Caco-2 (cell line): Measurements from ENCODE around the gene HES7. TPM values are rescaled to one million over a fixed set of nuclear protein-coding genes. Genes with fewer than 3 reads are reported as not detected.

ENCODE experiments used
- BruUV-seq: library from RNA; stranded (reverse); fragments of 400-500 nt; replicated peaks from 2 replicates; lab custom pipeline; 2021; lab: Mats Ljungman, UMichigan
- CTCF ChIA-PET: fragments of 300-600 bp; sonication (Branson Sonifier 250); formaldehyde crosslinking; loops from one replicate; lab custom pipeline; 2022; ENCODE audit warnings: antibody characterized with exemption; lab: Charles Lee
- POLR2A ChIA-PET: fragments of 300-600 bp; sonication (Branson Sonifier 250); formaldehyde crosslinking; loops from one replicate; lab custom pipeline; 2022; ENCODE audit warnings: antibody characterized with exemption; lab: Charles Lee
- DNase-seq, 2 experiments: peaks; one replicate each; pipeline versions ENCODE4 v3.0.0 to v3.0.0-alpha.2; 2020 to 2022
- H3K27me3 ChIP-seq: replicated peaks from 2 replicates; pipeline ENCODE4 v1.6.0; 2011; ENCODE audit warnings: low read length; ENCODE audit not compliant: control insufficient read depth, insufficient read depth
- H3K36me3 ChIP-seq: 2 replicates; pipeline ENCODE4 v1.5.1; 2011; ENCODE audit warnings: low read length; ENCODE audit not compliant: control insufficient read depth, insufficient read depth
- H3K4me1 ChIP-seq: fragments of 250-450 bp; sonication (Bioruptor Pico); 2 replicates; pipeline ENCODE4 v1.5.1; 2020; ENCODE audit warnings: mild to moderate bottlenecking
- H3K4me3 ChIP-seq: 2 replicates; pipeline ENCODE4 v1.5.1; 2011; ENCODE audit warnings: low read depth, mild to moderate bottlenecking, control low read depth, low read length
- H3K9me3 ChIP-seq: fragments of 250-450 bp; sonication (Bioruptor Pico); 2 replicates; pipeline ENCODE4 v1.5.1; 2020; ENCODE audit warnings: mild to moderate bottlenecking, moderate library complexity
- H3K27ac Mint-ChIP-seq: one replicate; pipeline ENCODE4 v1.8.0; 2022; ENCODE audit warnings: mixed read lengths; ENCODE audit not compliant: unreplicated experiment
- H3K27me3 Mint-ChIP-seq: one replicate; pipeline ENCODE4 v1.8.0; 2022; ENCODE audit warnings: mixed read lengths; ENCODE audit not compliant: insufficient read depth, unreplicated experiment
- H3K36me3 Mint-ChIP-seq: one replicate; pipeline ENCODE4 v1.8.0; 2022; ENCODE audit warnings: mild to moderate bottlenecking, mixed read lengths; ENCODE audit not compliant: insufficient read depth, unreplicated experiment
- H3K4me1 Mint-ChIP-seq: one replicate; pipeline ENCODE4 v1.8.0; 2022; ENCODE audit warnings: low read depth, mixed read lengths; ENCODE audit not compliant: unreplicated experiment
- H3K4me3 Mint-ChIP-seq: one replicate; pipeline ENCODE4 v1.8.0; 2022; ENCODE audit warnings: mild to moderate bottlenecking, moderate library complexity, mixed read lengths; ENCODE audit not compliant: unreplicated experiment
- H3K9me3 Mint-ChIP-seq: one replicate; pipeline ENCODE4 v1.8.0; 2022; ENCODE audit warnings: mixed read lengths; ENCODE audit not compliant: unreplicated experiment
- intact Hi-C: fragments of 100-400 bp; cut with micrococcal nuclease; formaldehyde crosslinking; loops from one replicate; pipeline ENCODE4 v1.10.0; 2022; ENCODE audit not compliant: unreplicated experiment
- total RNA-seq: library from RNA; stranded (reverse); gene quantifications from 2 replicates; pipeline ENCODE4 v1.2.3, GENCODE V29; 2022
- TF ChIP-seq, protein P1 (sequence below), 2 experiments: fragments of 200-600 bp in 1 of 2; IDR thresholded peaks; 1 replicate in 1 of 2; 2 replicates in 1 of 2; pipeline versions ENCODE4 v1.5.1 to v1.8.0; 2011 to 2022; ENCODE audit warnings: antibody characterized with exemption in 1 of 2, control low read depth in 1 of 2, inconsistent platforms in 1 of 2, low read depth in 1 of 2, low read length in 1 of 2, mild to moderate bottlenecking in 1 of 2, moderate library complexity in 1 of 2; ENCODE audit not compliant: insufficient read depth in 1 of 2, severe bottlenecking in 1 of 2, unreplicated experiment in 1 of 2

The HES7 gene
- total RNA-seq, 1 experiment from 2014 or later, result not detected

DNA sequence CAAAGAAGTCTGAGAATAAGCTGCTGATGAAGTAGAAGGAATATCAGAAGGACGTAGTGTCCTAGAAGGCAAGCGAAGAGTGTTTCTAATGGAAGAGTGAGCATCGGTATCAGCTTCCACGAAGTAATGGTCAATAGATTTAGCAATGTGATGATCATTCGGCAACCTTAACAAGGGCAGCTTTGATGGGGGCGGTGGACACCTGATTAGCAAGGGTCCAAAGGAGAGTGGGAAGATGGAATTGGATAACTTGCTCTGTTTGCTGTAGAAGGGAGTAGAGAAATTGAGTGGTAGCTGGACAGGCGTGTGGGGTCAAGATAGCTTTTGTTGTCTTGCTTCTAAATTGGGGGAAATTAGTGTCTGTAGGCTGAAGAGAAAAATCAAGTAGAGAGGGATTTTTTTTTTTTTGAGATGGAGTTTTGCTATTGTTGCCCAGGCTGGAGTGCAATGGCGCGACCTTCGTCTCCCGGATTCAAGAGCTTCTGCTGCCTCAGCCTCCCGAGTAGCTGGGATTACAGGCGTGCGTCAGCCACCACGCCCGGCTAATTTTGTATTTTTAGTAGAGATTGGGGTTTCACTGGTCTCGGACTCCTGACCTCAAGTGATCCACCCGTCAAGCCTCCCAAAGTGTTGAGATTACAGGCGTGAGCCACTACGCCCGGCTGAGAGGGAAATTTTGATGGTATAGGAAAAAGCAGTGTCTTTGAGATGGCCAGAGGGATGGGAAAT is 13.9 kb upstream of the HES7 start:
- no peak for DNase-seq
- Histone ChIP-seq H3K9me3 (no peaks in the 10 kb centered on the region), H3K36me3 (no peaks in the 10 kb centered on the region), H3K4me1 (peaks cover 4% of the 10 kb centered on the region; the same call in 1 of the 2 replicates), H3K4me3 (peak overlapping the region; percentile 38), H3K27me3 (no peaks in the 10 kb centered on the region)
- Mint-ChIP-seq H3K4me1 (no peaks in the 10 kb centered on the region), H3K27ac (no peak overlapping the region), H3K9me3 (no peaks in the 10 kb centered on the region), H3K4me3 (no peak overlapping the region), H3K27me3 (no peaks in the 10 kb centered on the region), H3K36me3 (peaks cover 12% of the 10 kb centered on the region)
- TF ChIP-seq, protein P1, sequence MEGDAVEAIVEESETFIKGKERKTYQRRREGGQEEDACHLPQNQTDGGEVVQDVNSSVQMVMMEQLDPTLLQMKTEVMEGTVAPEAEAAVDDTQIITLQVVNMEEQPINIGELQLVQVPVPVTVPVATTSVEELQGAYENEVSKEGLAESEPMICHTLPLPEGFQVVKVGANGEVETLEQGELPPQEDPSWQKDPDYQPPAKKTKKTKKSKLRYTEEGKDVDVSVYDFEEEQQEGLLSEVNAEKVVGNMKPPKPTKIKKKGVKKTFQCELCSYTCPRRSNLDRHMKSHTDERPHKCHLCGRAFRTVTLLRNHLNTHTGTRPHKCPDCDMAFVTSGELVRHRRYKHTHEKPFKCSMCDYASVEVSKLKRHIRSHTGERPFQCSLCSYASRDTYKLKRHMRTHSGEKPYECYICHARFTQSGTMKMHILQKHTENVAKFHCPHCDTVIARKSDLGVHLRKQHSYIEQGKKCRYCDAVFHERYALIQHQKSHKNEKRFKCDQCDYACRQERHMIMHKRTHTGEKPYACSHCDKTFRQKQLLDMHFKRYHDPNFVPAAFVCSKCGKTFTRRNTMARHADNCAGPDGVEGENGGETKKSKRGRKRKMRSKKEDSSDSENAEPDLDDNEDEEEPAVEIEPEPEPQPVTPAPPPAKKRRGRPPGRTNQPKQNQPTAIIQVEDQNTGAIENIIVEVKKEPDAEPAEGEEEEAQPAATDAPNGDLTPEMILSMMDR (IDR thresholded peaks at IDR 0.05; ENCODE audit: insufficient read depth in 1 of 2, low read depth in 1 of 2, low read length in 1 of 2, severe bottlenecking in 1 of 2, unreplicated experiment in 1 of 2), result no peak
- POLR2A ChIA-PET, result no interaction called here
- BruUV-seq, result no TSS peak
- CTCF ChIA-PET, result interaction anchor here (0.6 to 1.3 kb wide), 2 partner anchors 19 to 246 kb away, joined by 3 to 4 read pairs; no protein-coding TSS in a partner anchor
- intact Hi-C loops, result loop anchor here (1.0 to 2.0 kb wide), 2 partner anchors 13 to 18 kb away; partner anchors contain the start of gene HES7

DNA sequence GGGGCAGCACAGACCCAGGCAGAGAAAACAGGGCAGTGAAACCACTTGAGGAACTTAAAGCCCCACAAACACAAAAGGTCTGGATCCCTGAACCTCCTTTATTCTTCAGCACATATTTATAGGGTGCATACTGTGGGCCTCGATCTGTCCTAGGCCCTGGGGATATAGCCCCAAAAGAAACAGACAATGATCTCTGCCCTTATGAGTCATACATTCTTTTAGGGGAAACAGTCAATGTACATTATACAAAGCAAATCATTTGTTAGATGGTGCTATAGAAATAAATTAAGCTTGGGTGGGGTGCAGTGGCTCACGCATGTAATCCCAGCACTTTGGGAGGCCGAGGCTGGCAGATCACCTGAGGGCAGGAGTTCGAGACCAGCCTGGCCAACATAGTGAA is 10.0 kb upstream of the HES7 start:
- intact Hi-C loops, result no loop called here
- Histone ChIP-seq H3K4me3 (no peak overlapping the region), H3K9me3 (no peaks in the 10 kb centered on the region), H3K27me3 (no peaks in the 10 kb centered on the region), H3K36me3 (no peaks in the 10 kb centered on the region), H3K4me1 (no peaks in the 10 kb centered on the region)
- no peak for DNase-seq
- ChIA-PET CTCF (interaction anchor here (0.9 kb wide), 1 partner anchor 23 kb away, joined by 3 read pairs; no protein-coding TSS in a partner anchor), POLR2A (no interaction called here)
- H3K27ac Mint-ChIP-seq, result no peak overlapping the region
- TF ChIP-seq, protein P1 (IDR thresholded peaks at IDR 0.05; ENCODE audit: insufficient read depth in 1 of 2, low read depth in 1 of 2, low read length in 1 of 2, severe bottlenecking in 1 of 2, unreplicated experiment in 1 of 2), result no peak
- H3K27me3 Mint-ChIP-seq, result peaks cover 3% of the 10 kb centered on the region
- H3K4me3 Mint-ChIP-seq, result no peak overlapping the region
- H3K9me3 Mint-ChIP-seq, result no peaks in the 10 kb centered on the region
- BruUV-seq, result no TSS peak
- peaks cover 5% of the 10 kb centered on the region for H3K36me3 Mint-ChIP-seq
- no peaks in the 10 kb centered on the region for H3K4me1 Mint-ChIP-seq

DNA sequence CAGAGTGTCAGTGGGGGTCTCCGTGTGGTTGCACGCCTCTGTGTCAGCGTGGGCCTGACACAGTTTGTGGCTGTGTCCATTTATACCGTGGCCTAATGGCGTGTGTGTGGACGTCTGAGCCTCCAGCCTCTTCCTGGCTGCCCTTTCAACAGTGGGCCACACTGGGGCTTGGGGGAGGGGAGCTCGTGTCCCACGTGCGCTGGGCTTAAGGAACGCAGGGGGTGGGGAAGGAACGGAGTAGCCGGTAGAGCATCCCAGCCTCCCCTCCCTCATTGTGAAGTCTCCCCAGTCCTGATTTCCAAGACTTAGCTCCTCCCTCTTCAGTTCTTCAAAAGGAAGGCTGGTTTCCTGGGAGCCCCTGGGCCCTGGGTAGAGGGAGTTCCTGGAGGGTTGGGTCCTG is 9.5 kb upstream of the HES7 start:
- Mint-ChIP-seq H3K4me1 (no peaks in the 10 kb centered on the region), H3K4me3 (no peak overlapping the region), H3K36me3 (peaks cover 5% of the 10 kb centered on the region), H3K27me3 (peaks cover 3% of the 10 kb centered on the region), H3K9me3 (no peaks in the 10 kb centered on the region), H3K27ac (no peak overlapping the region)
- Histone ChIP-seq H3K4me3 (no peak overlapping the region), H3K27me3 (no peaks in the 10 kb centered on the region), H3K36me3 (no peaks in the 10 kb centered on the region), H3K4me1 (no peaks in the 10 kb centered on the region), H3K9me3 (no peaks in the 10 kb centered on the region)
- no TSS peak for BruUV-seq
- ChIA-PET CTCF (interaction anchor here (0.9 kb wide), 1 partner anchor 23 kb away, joined by 3 read pairs; no protein-coding TSS in a partner anchor), POLR2A (no interaction called here)
- intact Hi-C loops, result no loop called here
- TF ChIP-seq, protein P1 (IDR thresholded peaks at IDR 0.05; ENCODE audit: insufficient read depth in 1 of 2, low read depth in 1 of 2, low read length in 1 of 2, severe bottlenecking in 1 of 2, unreplicated experiment in 1 of 2), result no peak
- no peak for DNase-seq
